Measurements from ENCODE around the gene ASB7. TPM values are rescaled to one million over a fixed set of nuclear protein-coding genes. Genes with fewer than 3 reads are reported as not detected.

The ASB7 gene
- total RNA-seq, 2 experiments from 2014 or later = 21.1 to 21.5 TPM

DNA sequence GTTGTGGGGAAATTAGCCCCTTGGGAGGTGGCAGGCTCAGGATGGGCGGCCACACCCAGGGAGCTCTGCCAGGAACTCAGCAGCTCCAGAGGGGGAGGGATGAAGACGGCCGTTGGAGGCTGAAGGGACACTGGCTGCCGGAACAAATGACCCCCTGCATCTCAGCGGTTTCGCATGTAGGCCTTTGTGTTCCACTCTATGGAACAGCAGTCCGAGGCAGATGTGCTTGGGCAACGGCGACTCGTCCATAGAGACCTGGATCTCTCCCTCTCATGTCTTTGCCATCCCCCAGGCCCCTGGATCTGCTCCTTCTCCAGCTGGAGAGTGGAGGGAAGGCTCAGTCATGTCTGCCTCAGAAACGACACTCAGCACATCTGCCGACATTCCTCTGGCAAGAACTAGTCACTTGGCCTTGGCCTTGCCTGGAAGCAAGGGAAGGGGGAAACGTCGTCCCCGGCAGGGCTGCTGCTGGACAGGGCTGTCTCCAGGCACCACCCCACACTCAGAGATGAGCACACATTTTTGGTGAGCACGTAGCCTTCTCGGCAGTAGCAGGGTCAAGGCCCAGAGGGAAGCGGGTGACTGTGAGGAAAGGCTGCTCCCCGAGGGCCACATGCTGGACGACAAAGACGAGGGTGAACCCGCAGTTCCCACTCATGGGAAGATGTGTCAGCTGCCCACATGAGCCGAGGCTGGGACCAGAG is 83.8 kb downstream of the ASB7 start:
- Mint-ChIP-seq H3K4me1 (peaks cover 3% of the 10 kb centered on the region), H3K27me3 (peaks cover 10% of the 10 kb centered on the region), H3K4me3 (no peak overlapping the region), H3K36me3 (no peaks in the 10 kb centered on the region), H3K27ac (no peak overlapping the region), H3K9me3 (no peaks in the 10 kb centered on the region)
- no peak for DNase-seq
- POLR2A ChIA-PET = no interaction called here
- ATAC-seq (ENCODE audit: low read depth) = no peak

DNA sequence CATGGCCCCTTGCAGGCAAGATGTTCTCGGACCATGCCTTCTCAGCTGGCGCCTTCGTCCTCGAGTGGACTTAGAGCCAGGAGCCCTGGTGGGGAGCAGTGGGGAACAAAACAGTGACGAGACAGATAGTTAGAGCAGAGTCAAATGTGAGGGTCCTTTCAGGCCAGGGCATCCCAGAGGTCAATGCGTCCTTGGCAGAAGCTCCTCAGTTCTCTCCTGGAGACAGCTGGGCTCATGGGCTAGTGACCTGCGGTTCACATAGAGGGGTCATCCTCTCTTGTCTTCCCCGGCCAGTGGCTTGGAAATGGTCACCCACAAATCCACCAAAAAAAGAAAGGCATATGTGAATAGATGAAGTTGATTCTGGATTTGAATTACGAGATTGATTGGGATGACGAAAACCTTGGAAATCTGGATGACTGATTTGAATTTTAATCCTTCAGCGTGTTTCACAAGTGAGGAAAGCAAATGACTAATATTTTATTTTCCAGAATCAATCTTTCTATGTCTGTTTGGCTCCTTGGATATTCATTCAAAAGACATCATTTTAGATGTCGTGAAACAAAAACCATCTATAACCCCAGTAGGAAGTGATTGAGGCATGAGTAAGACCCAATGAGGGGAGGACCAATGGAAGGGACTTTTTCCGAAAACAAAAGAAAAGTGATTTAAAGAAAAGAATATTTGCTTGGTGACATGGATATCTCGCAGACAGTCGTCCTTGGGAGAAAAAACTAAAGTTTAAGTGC is 84.5 kb downstream of the ASB7 start:
- H3K4me3 Mint-ChIP-seq = no peak overlapping the region
- H3K27me3 Mint-ChIP-seq = peaks cover 10% of the 10 kb centered on the region
- H3K27ac Mint-ChIP-seq = no peak overlapping the region
- POLR2A ChIA-PET = no interaction called here
- H3K9me3 Mint-ChIP-seq = no peaks in the 10 kb centered on the region
- H3K36me3 Mint-ChIP-seq = no peaks in the 10 kb centered on the region
- ATAC-seq (ENCODE audit: low read depth) (no peak), DNase-seq (no peak)
- peaks cover 2% of the 10 kb centered on the region for H3K4me1 Mint-ChIP-seq

DNA sequence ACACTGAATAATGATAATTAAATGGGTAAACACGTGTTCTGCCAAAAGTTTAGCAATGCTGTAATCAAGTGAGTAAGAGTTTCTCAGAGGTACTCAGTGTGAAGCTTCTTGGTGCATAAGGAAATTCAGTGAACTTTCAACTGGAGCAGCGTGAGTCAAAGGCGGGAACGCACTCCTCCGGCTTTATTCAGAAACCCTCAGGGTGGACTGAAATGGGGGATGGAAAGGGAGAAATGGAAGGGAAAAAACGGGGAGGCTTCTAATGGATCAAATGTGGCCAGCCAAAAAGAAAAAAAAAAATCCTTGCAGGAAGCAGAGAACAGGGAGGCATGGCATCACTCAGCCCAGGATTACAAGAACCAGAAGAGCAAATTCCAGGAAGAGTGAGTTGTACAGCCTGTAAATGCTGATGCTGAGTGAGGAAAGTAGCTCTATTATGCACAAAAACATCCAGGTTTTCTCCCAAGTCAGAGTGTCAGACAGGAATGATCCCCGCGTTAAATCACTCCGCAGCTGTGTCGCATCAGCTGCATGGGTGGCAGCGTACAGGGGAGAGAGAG is 85.3 kb downstream of the ASB7 start:
- ATAC-seq (ENCODE audit: low read depth) (no peak), DNase-seq (no peak)
- Mint-ChIP-seq H3K4me1 (no peaks in the 10 kb centered on the region), H3K9me3 (no peaks in the 10 kb centered on the region), H3K27ac (no peak overlapping the region), H3K27me3 (peaks cover 12% of the 10 kb centered on the region), H3K4me3 (no peak overlapping the region), H3K36me3 (no peaks in the 10 kb centered on the region)
- POLR2A ChIA-PET = no interaction called here

DNA sequence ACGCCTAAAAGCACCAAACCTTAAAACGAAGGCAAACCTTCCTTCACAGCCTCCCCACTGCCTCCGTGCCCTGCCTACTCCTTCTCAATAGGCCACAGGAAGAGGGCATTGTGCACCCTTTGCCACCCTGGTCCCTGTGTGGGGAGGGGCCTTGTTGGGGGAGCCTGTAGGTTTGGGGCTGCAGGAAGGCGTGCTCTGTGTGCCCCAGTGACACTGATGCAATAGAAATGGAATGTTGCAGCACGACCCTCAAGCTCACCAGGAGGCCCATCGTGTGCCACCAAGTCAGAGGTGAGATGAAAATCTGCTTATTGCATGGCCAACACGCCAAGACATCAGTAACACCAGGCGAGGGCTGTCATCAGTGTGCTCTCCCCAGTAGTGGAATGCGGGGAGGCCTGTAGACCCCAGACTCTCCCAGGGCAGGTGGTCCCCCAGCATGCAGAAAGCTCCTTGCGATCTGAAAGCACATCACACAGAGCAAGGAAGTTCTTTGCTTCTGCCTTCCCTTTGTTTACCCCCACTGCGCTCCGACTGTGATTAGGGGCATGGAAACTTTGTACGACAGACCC is 86.2 kb downstream of the ASB7 start:
- no peaks in the 10 kb centered on the region for H3K36me3 Mint-ChIP-seq
- no peaks in the 10 kb centered on the region for H3K9me3 Mint-ChIP-seq
- ATAC-seq (ENCODE audit: low read depth) (no peak), DNase-seq (no peak)
- POLR2A ChIA-PET = no interaction called here
- H3K27me3 Mint-ChIP-seq = peaks cover 11% of the 10 kb centered on the region
- no peak overlapping the region for H3K27ac Mint-ChIP-seq
- no peaks in the 10 kb centered on the region for H3K4me1 Mint-ChIP-seq
- no peak overlapping the region for H3K4me3 Mint-ChIP-seq

DNA sequence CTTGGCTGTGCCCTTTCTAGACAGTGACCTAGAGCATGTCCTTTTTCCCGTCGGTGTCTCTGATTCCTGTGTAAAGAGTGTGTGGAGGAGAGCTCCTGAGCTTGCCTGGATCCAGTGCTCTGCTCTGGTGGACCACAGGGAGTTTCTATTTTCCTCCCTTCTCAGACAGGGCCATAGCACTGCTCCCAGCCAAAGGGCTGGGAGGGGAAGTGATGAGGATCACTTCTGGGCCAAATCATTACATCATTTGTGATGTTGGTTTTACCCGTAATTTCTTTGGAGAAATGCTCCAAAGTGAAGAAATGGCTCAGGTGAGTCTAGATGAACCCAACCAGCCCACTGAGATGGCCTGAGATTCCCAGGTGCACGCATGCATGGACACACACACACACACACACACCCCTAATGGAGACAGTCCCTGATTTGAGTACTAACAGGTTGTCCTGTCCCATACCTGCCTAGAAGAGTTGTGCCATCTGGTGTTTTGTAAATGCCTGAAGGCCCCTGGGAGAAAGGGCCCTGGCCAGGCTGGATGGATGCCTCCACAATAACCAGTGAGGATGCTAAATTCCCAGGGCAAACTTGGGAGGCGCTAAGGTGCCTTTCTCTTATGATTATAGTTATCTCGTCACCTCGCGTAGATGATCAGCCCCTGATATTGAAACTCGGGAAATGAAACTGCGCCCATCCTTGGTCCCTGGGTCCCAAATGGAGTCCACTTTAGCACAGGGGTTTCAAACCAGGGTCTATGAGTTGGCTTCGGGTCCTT is 86.9 kb downstream of the ASB7 start:
- POLR2A ChIA-PET = no interaction called here
- no peaks in the 10 kb centered on the region for H3K4me1 Mint-ChIP-seq
- H3K9me3 Mint-ChIP-seq = no peaks in the 10 kb centered on the region
- no peak for ATAC-seq (ENCODE audit: low read depth)
- H3K27ac Mint-ChIP-seq = no peak overlapping the region
- H3K27me3 Mint-ChIP-seq = peaks cover 12% of the 10 kb centered on the region
- no peaks in the 10 kb centered on the region for H3K36me3 Mint-ChIP-seq
- H3K4me3 Mint-ChIP-seq = no peak overlapping the region
- DNase-seq = no peak

DNA sequence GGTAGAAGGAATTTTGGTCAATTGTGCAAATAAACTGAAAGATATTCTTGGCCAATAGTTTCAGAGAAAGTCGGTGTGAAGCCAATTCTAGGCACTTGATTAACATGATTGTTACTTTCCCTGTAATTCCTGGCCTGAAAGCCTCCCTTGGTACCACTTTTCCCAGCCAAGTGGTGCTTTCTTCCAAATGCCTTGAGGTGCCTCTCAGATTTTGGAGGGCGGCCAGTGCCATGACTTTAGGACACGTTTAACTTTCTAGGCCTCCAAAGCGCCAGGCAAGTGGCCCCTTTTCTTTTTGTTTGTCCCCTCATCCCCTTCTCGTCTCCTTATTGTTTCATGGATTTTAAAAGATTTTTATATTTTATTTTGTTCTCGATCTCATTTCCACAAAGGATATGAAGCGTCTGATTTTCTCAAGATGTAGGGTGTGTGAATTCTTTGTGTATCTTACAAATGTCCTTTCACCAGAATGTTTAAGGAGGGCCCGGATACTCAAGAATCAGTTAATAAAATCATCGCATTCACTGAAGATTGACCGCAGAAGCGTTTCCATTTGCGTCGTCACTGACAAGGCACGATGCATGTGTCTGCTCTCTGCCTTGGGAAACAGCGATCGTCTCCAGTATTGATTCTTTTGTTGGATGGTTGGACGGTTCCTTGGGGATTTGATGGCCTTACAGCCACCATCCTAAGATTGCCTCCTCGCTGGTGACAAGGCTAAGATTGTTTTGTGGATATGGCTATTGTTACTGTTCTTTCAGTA is 87.8 kb downstream of the ASB7 start:
- POLR2A ChIA-PET = no interaction called here
- no peak overlapping the region for H3K4me3 Mint-ChIP-seq
- no peaks in the 10 kb centered on the region for H3K4me1 Mint-ChIP-seq

DNA sequence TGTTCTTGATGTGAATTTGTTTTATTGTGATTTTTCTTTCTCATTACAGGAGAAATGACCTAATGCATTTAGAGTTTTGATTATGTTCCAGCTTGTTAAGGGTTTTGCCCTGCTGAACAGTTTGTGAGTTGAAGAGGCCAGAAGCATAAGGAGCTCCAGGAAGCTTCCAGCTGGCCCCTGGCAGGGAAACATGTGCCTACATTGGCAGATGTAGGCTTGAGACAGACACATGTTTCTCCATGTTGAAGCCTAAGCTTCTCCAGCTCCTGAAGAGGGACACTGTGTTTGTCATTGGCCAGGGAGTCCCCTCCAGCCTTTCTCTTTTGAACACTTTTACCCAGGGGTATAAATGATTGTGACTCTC is 88.4 kb downstream of the ASB7 start:
- DNase-seq (no peak), ATAC-seq (ENCODE audit: low read depth) (no peak)
- no peak overlapping the region for H3K27ac Mint-ChIP-seq
- peaks cover 12% of the 10 kb centered on the region for H3K27me3 Mint-ChIP-seq
- H3K4me3 Mint-ChIP-seq = no peak overlapping the region
- no peaks in the 10 kb centered on the region for H3K4me1 Mint-ChIP-seq
- H3K9me3 Mint-ChIP-seq = no peaks in the 10 kb centered on the region
- no peaks in the 10 kb centered on the region for H3K36me3 Mint-ChIP-seq
- POLR2A ChIA-PET = no interaction called here

More for the DNA sequence above, 87.8 kb downstream of the ASB7 start:
- Mint-ChIP-seq H3K36me3 (no peaks in the 10 kb centered on the region), H3K27me3 (peaks cover 12% of the 10 kb centered on the region), H3K9me3 (no peaks in the 10 kb centered on the region), H3K27ac (no peak overlapping the region)
- ATAC-seq (ENCODE audit: low read depth) (no peak), DNase-seq (no peak)

DNA sequence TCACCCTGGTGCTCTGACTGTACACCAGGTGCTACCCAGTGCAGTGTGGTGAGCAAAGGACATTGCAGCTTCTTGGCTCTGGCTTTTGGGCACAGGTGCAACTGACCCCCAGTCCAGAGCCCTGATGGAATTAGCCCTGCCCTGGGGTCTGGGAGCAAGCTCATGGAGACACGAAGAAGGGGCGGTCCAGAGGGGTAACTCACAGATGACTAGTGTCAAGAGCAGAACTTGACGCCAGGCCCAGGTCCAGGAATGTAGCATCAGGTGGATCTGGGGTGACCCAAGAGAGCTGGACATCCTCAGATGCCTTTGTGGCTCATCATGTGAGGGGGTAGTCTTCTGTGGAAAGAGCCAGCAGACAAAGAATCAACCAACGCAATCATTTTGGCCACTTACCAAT is 88.9 kb downstream of the ASB7 start:
- Mint-ChIP-seq H3K27ac (no peak overlapping the region), H3K27me3 (peaks cover 14% of the 10 kb centered on the region), H3K4me3 (no peak overlapping the region), H3K4me1 (no peaks in the 10 kb centered on the region), H3K9me3 (no peaks in the 10 kb centered on the region), H3K36me3 (no peaks in the 10 kb centered on the region)
- no peak for DNase-seq
- POLR2A ChIA-PET = no interaction called here
- no peak for ATAC-seq (ENCODE audit: low read depth)

DNA sequence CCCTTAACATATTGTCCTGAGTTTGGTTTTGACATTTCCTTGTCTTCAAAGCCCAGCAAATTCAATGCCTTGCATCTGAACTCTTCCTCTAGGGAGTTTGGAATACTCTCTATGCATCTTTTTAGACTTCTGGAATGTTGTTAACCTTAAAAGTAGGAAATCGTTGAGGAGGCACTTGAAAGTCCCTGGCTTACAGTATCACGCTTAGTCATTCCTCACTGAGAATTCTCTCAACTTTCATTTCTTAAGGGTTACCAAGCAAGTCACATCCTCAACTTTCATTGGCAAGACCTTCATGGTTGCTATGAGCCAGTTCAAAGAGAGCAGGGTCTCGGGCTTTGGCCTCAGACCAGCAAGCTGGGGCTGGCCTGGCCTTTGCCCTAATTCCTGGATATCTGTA is 89.9 kb downstream of the ASB7 start:
- no peaks in the 10 kb centered on the region for H3K9me3 Mint-ChIP-seq
- POLR2A ChIA-PET = no interaction called here
- ATAC-seq (ENCODE audit: low read depth) = no peak
- peaks cover 22% of the 10 kb centered on the region for H3K27me3 Mint-ChIP-seq
- H3K4me3 Mint-ChIP-seq = no peak overlapping the region
- DNase-seq = no peak
- no peaks in the 10 kb centered on the region for H3K36me3 Mint-ChIP-seq
- H3K27ac Mint-ChIP-seq = no peak overlapping the region
- no peaks in the 10 kb centered on the region for H3K4me1 Mint-ChIP-seq

DNA sequence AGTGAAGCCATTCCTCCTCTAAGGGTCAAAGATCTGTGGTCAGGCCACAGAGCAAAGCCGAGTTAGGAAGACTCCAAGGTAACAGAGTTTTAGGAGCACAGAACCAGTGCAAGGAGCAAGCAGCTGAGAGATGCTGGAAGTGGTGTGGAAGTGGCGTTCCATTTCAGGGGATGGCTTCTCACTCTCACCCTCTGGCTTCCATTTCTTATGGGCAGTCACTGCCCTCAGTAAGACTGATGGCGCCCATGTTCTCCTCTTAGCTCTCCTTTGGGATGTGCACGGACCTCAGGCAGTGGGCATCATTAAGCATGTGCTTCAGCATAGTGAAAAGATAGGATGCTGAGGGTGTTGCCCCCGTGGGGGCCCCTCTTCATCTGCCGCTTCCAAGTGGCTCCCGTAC is 90.3 kb downstream of the ASB7 start:
- no peaks in the 10 kb centered on the region for H3K4me1 Mint-ChIP-seq
- H3K36me3 Mint-ChIP-seq = no peaks in the 10 kb centered on the region
- no peak overlapping the region for H3K27ac Mint-ChIP-seq
- no peaks in the 10 kb centered on the region for H3K9me3 Mint-ChIP-seq
- POLR2A ChIA-PET = no interaction called here
- H3K4me3 Mint-ChIP-seq = no peak overlapping the region
- peaks cover 18% of the 10 kb centered on the region for H3K27me3 Mint-ChIP-seq
- no peak for ATAC-seq (ENCODE audit: low read depth)
- no peak for DNase-seq

DNA sequence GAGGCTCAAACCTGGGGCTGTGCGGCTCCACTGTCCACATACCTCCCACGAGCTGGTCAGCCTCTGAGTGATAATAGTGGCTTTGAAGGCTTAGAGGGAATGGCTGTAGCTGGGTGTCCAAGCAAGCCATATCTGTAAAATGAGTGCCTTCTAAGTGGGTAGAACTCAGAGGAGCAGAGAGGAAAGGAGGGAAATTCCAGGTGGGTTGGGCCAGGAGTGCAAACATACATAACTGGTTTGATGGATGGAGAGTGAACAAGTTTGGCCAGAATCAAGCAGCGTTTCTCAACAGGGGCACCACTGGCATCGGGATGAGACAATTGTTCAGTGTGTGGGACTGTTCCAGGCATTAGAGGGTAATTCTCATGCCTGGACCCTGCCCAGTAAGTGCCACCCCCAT is 91.1 kb downstream of the ASB7 start:
- Mint-ChIP-seq H3K36me3 (no peaks in the 10 kb centered on the region), H3K27ac (no peak overlapping the region), H3K27me3 (peaks cover 20% of the 10 kb centered on the region), H3K4me1 (no peaks in the 10 kb centered on the region), H3K9me3 (no peaks in the 10 kb centered on the region), H3K4me3 (no peak overlapping the region)
- POLR2A ChIA-PET = no interaction called here
- ATAC-seq (ENCODE audit: low read depth) (no peak), DNase-seq (no peak)

DNA sequence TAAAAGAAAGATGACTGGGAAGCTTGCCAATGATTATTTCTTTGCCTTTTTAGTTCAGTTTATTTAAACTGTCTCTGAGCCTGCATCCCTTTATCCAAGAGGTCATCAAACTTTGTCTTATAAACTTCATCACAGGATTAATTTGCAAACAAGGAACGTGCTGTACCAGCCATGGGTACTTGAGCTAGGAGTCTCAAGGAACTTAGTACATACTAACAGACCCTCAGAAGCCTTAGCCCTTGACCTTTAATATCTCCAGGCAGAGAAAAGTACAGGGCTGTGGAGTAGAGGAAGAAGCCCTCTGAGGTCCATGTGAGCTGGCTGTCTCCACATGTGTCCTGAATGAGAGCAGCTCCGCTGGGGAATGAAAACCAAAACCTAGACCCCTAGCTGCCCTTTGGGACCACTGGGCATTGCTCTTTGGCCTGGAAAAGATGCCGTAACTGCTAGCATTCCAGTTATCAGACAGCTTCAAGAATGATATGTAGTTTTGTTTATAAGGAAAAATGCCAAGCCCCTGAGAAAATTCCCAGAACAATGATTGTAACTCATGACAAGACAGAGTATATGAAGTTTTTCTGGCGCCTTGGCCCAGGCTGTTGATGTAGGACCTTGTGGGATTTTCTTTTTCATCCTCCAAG is 92.1 kb downstream of the ASB7 start:
- Mint-ChIP-seq H3K36me3 (no peaks in the 10 kb centered on the region), H3K9me3 (no peaks in the 10 kb centered on the region), H3K27me3 (peaks cover 25% of the 10 kb centered on the region), H3K4me1 (no peaks in the 10 kb centered on the region), H3K27ac (no peak overlapping the region), H3K4me3 (no peak overlapping the region)
- no peak for DNase-seq
- POLR2A ChIA-PET = no interaction called here
- no peak for ATAC-seq (ENCODE audit: low read depth)

DNA sequence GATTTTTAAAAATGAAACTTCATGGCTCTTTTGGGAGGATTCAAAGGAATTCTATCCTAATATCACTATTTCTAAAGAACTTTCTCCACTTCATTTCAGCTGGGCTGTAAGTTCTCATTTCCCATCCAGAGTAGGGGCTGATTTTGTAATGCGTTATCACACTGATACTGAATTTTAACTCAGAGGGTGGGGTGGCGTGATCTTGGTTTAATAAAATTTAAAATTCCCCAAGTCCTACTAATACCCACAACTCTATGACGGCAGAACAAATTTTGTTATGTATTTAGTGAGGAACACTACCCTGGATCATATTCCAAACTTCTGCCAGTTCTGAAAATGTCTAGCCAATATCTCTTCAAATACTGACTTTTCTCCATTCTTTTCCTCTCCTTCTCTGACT is 92.7 kb downstream of the ASB7 start:
- Mint-ChIP-seq H3K36me3 (no peaks in the 10 kb centered on the region), H3K4me1 (no peaks in the 10 kb centered on the region), H3K9me3 (no peaks in the 10 kb centered on the region), H3K27me3 (peaks cover 27% of the 10 kb centered on the region), H3K4me3 (no peak overlapping the region), H3K27ac (no peak overlapping the region)
- no peak for DNase-seq
- POLR2A ChIA-PET = no interaction called here
- no peak for ATAC-seq (ENCODE audit: low read depth)

Data from activated naive CD8-positive, alpha-beta T cell treated with anti-CD3 and anti-CD28 coated beads, Interleukin-2, amount 10 ng/mL, durations not matched to agents 7 days and 5 days (primary cell).